HepG2 (cell line): Measurements from ENCODE around the gene DSTYK. TPM values are rescaled to one million over a fixed set of nuclear protein-coding genes. Genes with fewer than 3 reads are reported as not detected.

ENCODE experiments used
- CBFB ChIP-seq: sonication (generic); formaldehyde crosslinking; IDR thresholded peaks from 2 replicates; pipeline ENCODE4 v1.4.0; 2020; ENCODE audit warnings: missing genetic modification reagents
- FOXA3 ChIP-seq: IDR thresholded peaks from 2 replicates; pipeline ENCODE4 v1.6.1; 2016; ENCODE audit warnings: missing genetic modification reagents, missing compliant biosample characterization
- FOXK2 ChIP-seq: fragments of 450-650 bp; IDR thresholded peaks from 2 replicates; pipeline ENCODE4 v1.6.1; 2016
- GFI1 ChIP-seq: sonication (generic); formaldehyde crosslinking; IDR thresholded peaks from 2 replicates; pipeline ENCODE4 v1.5.0; 2020; ENCODE audit warnings: missing genetic modification reagents, mild to moderate bottlenecking, borderline replicate concordance
- ISX ChIP-seq: sonication (generic); formaldehyde crosslinking; conservative IDR thresholded peaks from 2 replicates; pipeline ENCODE4 v1.5.0; 2020; ENCODE audit warnings: missing genetic modification reagents
- NCOA1 ChIP-seq: sonication (generic); formaldehyde crosslinking; IDR thresholded peaks from 2 replicates; pipeline ENCODE4 v1.9.0; 2021; ENCODE audit warnings: missing genetic modification reagents
- NFIB ChIP-seq: sonication (generic); formaldehyde crosslinking; IDR thresholded peaks from 2 replicates; pipeline ENCODE4 v1.9.0; 2021; ENCODE audit warnings: missing genetic modification reagents, mild to moderate bottlenecking, borderline replicate concordance
- NFIC ChIP-seq: IDR thresholded peaks from 2 replicates; pipeline ENCODE4 v1.6.1; 2012; ENCODE audit warnings: mild to moderate bottlenecking, low read length, inconsistent platforms
- NFYC ChIP-seq: IDR thresholded peaks from 2 replicates; pipeline ENCODE4 v1.6.1; 2016; ENCODE audit warnings: missing genetic modification reagents, missing compliant biosample characterization
- PHB2 ChIP-seq: fragments of 450-650 bp; IDR thresholded peaks from 2 replicates; pipeline ENCODE4 v1.6.1; 2018; ENCODE audit not compliant: partially characterized antibody
- SSRP1 ChIP-seq: IDR thresholded peaks from 2 replicates; pipeline ENCODE4 v1.6.1; 2016; ENCODE audit warnings: control low read depth
- TGIF2 ChIP-seq: IDR thresholded peaks from 2 replicates; pipeline ENCODE4 v1.6.1; 2016; ENCODE audit warnings: control low read depth, missing compliant biosample characterization
- TOPORS ChIP-seq: sonication (generic); formaldehyde crosslinking; IDR thresholded peaks from 2 replicates; pipeline ENCODE4 v1.8.0; 2023; ENCODE audit warnings: mild to moderate bottlenecking, missing genetic modification reagents
- ZNF235 ChIP-seq: sonication (generic); formaldehyde crosslinking; IDR thresholded peaks from 2 replicates; pipeline ENCODE4 v1.8.1; 2023; ENCODE audit warnings: mild to moderate bottlenecking, missing genetic modification reagents, borderline replicate concordance
- ZNF468 ChIP-seq: sonication (generic); formaldehyde crosslinking; IDR thresholded peaks from 2 replicates; pipeline ENCODE4 v1.8.0; 2022; ENCODE audit warnings: mild to moderate bottlenecking, moderate library complexity, missing genetic modification reagents
- ZNF503 ChIP-seq: sonication (generic); formaldehyde crosslinking; IDR thresholded peaks from 2 replicates; pipeline ENCODE4 v1.4.0; 2020; ENCODE audit warnings: missing genetic modification reagents
- ZNF510 ChIP-seq: sonication (generic); formaldehyde crosslinking; IDR thresholded peaks from 2 replicates; pipeline ENCODE4 v1.4.0; 2020; ENCODE audit warnings: low read depth, mild to moderate bottlenecking, missing genetic modification reagents
- ZNF776 ChIP-seq: sonication (generic); formaldehyde crosslinking; IDR thresholded peaks from 2 replicates; pipeline ENCODE4 v1.4.0; 2020; ENCODE audit warnings: mild to moderate bottlenecking, missing genetic modification reagents
- polyA plus RNA-seq, 8 experiments: library from polyadenylated mRNA; depleted of rRNA in 3 of 8; stranded (reverse) in 7 of 8; unstranded in 1 of 8; fragments of >200 nt; fragmentation: Illumina TruSeq in 4 of 8; extraction: Trizol in 4 of 8; gene quantifications; 2 replicates each; pipeline versions ENCODE4 v1.2.1 to v1.2.3, GENCODE V29; 2011 to 2016; ENCODE audit warnings: low read depth in 4 of 8, missing spikeins in 1 of 8, mixed read lengths in 1 of 8; ENCODE audit not compliant: insufficient read depth in 1 of 8
- total RNA-seq, 5 experiments: library from RNA; depleted of rRNA; stranded (reverse); fragments of >200 nt; fragmentation: Illumina TruSeq; extraction: Trizol; gene quantifications; 2 replicates each; pipeline ENCODE4 v1.2.3, GENCODE V29; 2016; ENCODE audit warnings: low read depth in 1 of 5
- TF ChIP-seq, protein P1 (sequence below): sonication (generic); formaldehyde crosslinking; IDR thresholded peaks from 2 replicates; pipeline ENCODE4 v1.8.0; 2022; ENCODE audit warnings: missing genetic modification reagents, mild to moderate bottlenecking, moderate library complexity, borderline replicate concordance
- TF ChIP-seq, protein P2 (sequence below): IDR thresholded peaks from 2 replicates; pipeline ENCODE4 v1.4.0; 2020; ENCODE audit warnings: mild to moderate bottlenecking, missing genetic modification reagents

DSTYK gene
- total and polyA plus RNA-seq, 2 of the 13 experiments (the other 11 are each of a cell fraction or from before 2014, with no cell fraction given), result 2.6 to 4.8 TPM

GRCh38 chr1:205121660-205122488, 89.6 kb downstream of the DSTYK start, which contains the start of gene RBBP5 (continued):
- TF ChIP-seq ISX (CRISPR knock-in tag) (no peak), NFYC (no peak), ZNF468 (CRISPR knock-in tag) (no peak), TGIF2 (peak; percentile 87), NFIC (peak; percentile 88), CBFB (CRISPR knock-in tag) (peak; percentile 93), ZNF510 (CRISPR knock-in tag) (no peak), TOPORS (CRISPR knock-in tag) (0 out of 2 replicates have a peak, but pooled peaks have one; percentile 50), FOXK2 (peak; percentile 97), NFIB (CRISPR knock-in tag) (no peak), NCOA1 (CRISPR knock-in tag) (peak; percentile 71), PHB2 (no peak), GFI1 (CRISPR knock-in tag) (no peak), ZNF503 (no peak), ZNF776 (CRISPR knock-in tag) (no peak; the same call in 1 of the 2 replicates), ZNF235 (CRISPR knock-in tag) (no peak; the same call in 1 of the 2 replicates), FOXA3 (CRISPR knock-in tag) (peak; percentile 78; the same call in 1 of the 2 replicates), SSRP1 (peak; percentile 99)
- TF ChIP-seq, protein P1, sequence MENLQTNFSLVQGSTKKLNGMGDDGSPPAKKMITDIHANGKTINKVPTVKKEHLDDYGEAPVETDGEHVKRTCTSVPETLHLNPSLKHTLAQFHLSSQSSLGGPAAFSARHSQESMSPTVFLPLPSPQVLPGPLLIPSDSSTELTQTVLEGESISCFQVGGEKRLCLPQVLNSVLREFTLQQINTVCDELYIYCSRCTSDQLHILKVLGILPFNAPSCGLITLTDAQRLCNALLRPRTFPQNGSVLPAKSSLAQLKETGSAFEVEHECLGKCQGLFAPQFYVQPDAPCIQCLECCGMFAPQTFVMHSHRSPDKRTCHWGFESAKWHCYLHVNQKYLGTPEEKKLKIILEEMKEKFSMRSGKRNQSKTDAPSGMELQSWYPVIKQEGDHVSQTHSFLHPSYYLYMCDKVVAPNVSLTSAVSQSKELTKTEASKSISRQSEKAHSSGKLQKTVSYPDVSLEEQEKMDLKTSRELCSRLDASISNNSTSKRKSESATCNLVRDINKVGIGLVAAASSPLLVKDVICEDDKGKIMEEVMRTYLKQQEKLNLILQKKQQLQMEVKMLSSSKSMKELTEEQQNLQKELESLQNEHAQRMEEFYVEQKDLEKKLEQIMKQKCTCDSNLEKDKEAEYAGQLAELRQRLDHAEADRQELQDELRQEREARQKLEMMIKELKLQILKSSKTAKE, result 0 out of 2 replicates have a peak, but pooled peaks have one; percentile 16
- TF ChIP-seq, protein P2, sequence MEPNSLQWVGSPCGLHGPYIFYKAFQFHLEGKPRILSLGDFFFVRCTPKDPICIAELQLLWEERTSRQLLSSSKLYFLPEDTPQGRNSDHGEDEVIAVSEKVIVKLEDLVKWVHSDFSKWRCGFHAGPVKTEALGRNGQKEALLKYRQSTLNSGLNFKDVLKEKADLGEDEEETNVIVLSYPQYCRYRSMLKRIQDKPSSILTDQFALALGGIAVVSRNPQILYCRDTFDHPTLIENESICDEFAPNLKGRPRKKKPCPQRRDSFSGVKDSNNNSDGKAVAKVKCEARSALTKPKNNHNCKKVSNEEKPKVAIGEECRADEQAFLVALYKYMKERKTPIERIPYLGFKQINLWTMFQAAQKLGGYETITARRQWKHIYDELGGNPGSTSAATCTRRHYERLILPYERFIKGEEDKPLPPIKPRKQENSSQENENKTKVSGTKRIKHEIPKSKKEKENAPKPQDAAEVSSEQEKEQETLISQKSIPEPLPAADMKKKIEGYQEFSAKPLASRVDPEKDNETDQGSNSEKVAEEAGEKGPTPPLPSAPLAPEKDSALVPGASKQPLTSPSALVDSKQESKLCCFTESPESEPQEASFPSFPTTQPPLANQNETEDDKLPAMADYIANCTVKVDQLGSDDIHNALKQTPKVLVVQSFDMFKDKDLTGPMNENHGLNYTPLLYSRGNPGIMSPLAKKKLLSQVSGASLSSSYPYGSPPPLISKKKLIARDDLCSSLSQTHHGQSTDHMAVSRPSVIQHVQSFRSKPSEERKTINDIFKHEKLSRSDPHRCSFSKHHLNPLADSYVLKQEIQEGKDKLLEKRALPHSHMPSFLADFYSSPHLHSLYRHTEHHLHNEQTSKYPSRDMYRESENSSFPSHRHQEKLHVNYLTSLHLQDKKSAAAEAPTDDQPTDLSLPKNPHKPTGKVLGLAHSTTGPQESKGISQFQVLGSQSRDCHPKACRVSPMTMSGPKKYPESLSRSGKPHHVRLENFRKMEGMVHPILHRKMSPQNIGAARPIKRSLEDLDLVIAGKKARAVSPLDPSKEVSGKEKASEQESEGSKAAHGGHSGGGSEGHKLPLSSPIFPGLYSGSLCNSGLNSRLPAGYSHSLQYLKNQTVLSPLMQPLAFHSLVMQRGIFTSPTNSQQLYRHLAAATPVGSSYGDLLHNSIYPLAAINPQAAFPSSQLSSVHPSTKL (CRISPR knock-in tag), result peak; percentile 88
